Measurements from ENCODE around the gene ECT2L.
A peak's percentile ranks its signal among the peaks of the same experiment; 100 is the strongest.
"Not testable (repeated sequence)": the region's sequence is repeated elsewhere in the genome, so short reads cannot be mapped to it uniquely, and the experiment has no call there.

ECT2L gene

DNA sequence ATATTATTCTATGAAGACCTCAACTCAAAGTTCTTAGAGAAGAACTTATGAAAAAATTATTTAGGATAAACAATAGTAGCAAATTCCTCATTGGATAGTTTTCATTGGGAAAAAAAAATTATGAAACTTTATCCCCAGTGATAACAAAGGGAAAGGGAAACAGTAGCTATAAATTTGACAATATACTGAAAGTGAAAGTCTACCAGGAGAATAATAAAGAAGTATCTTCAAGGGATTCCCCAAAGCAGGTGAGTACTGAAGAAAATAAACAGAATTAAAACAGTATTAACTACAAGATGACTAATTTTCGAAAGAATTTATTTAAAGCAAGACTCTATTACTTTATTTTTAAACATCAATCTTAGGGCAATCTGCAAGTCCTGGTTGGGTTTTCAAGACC lies 135.8 kb downstream of the ECT2L start:
- DNase-seq (ENCODE audit: low spot score), result no peak

GRCh38 chr6:138936873-138937272 lies 141.0 kb downstream of the ECT2L start:
- DNase-seq (ENCODE audit: low spot score), result not testable (repeated sequence)

GRCh38 chr6:138943089-138943625 lies 147.3 kb downstream of the ECT2L start:
- DNase-seq (ENCODE audit: low spot score), result no peak

DNA sequence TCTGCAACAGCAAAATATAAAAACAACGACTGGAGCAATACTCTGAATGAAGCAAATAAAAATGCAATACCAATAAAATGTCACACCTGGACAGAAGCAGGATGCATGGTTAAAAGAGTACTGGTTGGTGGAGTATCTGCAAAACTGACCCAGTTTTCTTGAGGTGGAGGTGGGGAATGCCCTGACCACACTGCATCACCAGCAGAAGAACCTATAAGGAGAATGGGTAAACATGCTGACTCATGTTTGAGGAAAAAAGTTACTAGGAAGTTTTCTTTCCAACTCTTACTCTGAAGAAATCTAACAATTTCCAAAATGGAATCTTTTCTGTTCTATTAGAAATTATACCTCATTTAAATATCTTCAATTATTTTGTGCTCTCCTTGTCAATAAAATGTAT lies 148.5 kb downstream of the ECT2L start:
- DNase-seq (ENCODE audit: low spot score), result no peak

GRCh38 chr6:138945354-138945753 lies 149.5 kb downstream of the ECT2L start:
- peak; percentile 33 for DNase-seq (ENCODE audit: low spot score)

DNA sequence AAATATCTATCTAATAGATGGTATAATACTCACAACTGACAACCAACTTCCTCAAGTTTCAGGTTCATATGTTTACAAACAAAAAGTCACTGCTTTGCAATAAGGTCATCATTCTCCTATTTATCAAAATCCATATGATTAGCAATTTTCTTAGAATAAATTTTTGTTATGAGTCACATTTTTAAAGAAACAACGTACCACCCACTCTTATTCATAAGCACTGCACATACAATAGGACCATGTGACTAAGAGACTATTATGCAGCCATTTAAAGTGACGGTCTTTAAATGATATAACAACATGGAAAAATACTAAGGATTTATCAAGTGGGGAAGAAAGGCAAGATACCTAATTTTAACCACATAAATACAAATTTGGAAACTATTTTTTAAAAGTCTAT lies 152.1 kb downstream of the ECT2L start:
- DNase-seq (ENCODE audit: low spot score), result no peak

DNA sequence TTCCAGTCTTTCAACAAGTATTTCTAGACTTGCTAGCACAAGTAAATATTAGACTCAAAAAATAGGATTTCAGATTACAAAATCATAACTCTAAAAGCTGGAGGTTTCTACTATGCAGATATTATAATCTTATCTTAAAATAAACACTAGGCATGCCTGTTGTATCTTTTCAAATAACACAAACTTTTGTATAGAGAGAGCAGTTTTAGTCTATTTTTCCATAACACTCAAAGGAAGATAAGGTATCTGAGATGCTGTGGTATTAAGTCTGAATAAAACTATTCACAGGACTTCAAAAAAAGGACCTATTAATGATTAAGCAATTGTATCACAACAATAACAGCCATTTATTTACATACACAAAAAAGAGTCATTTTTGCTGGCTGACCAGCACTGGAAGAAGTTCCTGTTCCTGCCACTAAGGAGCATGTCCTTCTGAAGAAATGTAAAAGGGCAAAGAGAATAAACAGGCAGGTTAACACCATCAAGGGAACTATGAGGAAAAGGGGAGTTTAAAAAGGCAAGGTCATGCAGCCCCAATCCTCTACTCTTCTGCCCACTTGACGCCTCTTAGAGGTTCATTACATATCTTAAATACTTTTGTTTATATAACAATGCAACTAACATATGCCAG lies 152.8 kb downstream of the ECT2L start:
- no peak for DNase-seq (ENCODE audit: low spot score)

DNA sequence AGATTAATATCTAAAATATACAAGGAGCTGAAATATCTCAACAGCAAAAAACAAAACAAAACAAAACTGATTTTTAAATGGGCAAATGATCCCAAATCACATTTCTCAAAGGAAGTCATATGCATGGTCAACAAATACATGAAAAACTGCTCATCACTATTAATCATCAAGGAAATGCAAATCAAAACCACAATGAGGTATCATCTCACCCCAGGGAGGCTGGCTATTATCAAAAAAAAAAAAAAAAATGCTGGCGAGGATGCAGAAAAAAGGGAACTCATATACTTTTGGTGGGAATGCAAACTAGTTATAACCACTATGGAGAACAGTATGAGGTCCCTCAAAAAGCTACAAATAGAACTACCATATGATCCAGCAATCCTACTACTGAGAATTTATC lies 157.6 kb downstream of the ECT2L start:
- no peak for DNase-seq (ENCODE audit: low spot score)

Measured in SK-N-DZ (cell line).